ENCODE results near the gene KIF13A. TPM values are rescaled to one million over a fixed set of nuclear protein-coding genes. Genes with fewer than 3 reads are reported as not detected.
A peak's percentile ranks its signal among the peaks of the same experiment; 100 is the strongest.

The KIF13A gene
- total and polyA plus RNA-seq, 9 of the 15 experiments (the other 6 are each of a cell fraction or from before 2014, with no cell fraction given) = 3.6 to 44.3 (median 29.7) TPM

DNA sequence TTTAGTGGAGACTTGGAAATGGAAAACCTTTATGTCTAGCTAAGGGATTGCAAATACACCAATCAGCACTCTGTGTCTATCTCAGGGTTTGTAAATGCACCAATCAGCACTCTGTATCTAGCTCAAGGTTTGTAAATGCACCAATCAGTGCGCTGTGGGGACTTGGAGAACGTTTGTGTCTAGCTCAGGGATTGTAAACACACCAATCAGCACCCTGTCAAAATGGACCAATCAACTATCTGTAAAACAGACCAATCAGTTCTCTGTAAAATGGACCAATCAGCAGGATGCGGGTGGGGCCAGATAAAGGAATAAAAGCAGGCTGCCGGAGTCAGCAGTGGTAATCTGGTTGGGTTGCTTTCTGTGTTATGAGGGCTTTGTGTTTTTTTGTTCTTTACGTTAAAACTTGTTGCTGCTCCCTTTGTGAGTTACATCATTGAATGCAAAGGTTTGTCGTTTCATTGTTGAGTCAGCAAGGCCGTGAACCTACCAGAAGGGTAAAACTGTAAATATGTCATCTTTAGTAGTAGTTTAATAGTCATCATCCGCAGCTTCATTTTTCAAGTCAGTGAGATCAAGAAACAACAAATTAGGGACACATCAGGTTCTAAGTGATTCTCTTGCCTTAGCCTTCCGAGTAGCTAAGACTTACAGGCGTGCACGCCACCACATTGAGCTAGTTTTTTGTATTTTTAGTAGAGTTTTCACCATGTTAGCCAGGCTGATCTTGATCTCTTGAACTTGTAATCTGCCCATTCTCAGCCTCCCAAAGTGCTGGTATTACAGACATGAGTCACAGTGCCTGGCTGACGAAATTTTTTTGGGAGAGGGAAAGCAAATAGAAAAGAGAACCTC is 258.0 kb downstream of the KIF13A start (continued):
- TF ChIP-seq, protein P1, sequence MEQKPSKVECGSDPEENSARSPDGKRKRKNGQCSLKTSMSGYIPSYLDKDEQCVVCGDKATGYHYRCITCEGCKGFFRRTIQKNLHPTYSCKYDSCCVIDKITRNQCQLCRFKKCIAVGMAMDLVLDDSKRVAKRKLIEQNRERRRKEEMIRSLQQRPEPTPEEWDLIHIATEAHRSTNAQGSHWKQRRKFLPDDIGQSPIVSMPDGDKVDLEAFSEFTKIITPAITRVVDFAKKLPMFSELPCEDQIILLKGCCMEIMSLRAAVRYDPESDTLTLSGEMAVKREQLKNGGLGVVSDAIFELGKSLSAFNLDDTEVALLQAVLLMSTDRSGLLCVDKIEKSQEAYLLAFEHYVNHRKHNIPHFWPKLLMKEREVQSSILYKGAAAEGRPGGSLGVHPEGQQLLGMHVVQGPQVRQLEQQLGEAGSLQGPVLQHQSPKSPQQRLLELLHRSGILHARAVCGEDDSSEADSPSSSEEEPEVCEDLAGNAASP (IDR thresholded peaks at IDR 0.05) = no peak
- TF ChIP-seq RBM15 (IDR thresholded peaks at IDR 0.05; ENCODE audit: insufficient read depth, low read length) (no peak), POU5F1 (IDR thresholded peaks at IDR 0.05; ENCODE audit: borderline replicate concordance, low read depth, low read length, partially characterized antibody) (no peak), SIN3B (IDR thresholded peaks at IDR 0.05; ENCODE audit: low read depth) (no peak), NR2C1 (IDR thresholded peaks at IDR 0.05) (no peak), NR2C1 (tag; IDR thresholded peaks at IDR 0.05) (no peak; the same call in 1 of the 2 replicates), SAP30 (IDR thresholded peaks at IDR 0.05; ENCODE audit: borderline replicate concordance, insufficient read depth, low read depth, low read length, poor library complexity, severe bottlenecking) (no peak), TGIF2 (CRISPR knock-in tag; IDR thresholded peaks at IDR 0.05) (no peak), U2AF1 (optimal IDR thresholded peaks at IDR 0.05; ENCODE audit: low read depth, low read length) (no peak), SIRT6 (IDR thresholded peaks at IDR 0.05; ENCODE audit: low read depth, low read length) (no peak), PTTG1 (tag; IDR thresholded peaks at IDR 0.05; ENCODE audit: low read depth) (no peak), BHLHE40 (IDR thresholded peaks at IDR 0.05; ENCODE audit: low read length) (no peak), SUPT5H (IDR thresholded peaks at IDR 0.05) (0 out of 2 replicates have a peak, but pooled peaks have one; percentile 29), RFX7 (CRISPR knock-in tag; IDR thresholded peaks at IDR 0.05) (no peak)
- TF ChIP-seq, protein P2, sequence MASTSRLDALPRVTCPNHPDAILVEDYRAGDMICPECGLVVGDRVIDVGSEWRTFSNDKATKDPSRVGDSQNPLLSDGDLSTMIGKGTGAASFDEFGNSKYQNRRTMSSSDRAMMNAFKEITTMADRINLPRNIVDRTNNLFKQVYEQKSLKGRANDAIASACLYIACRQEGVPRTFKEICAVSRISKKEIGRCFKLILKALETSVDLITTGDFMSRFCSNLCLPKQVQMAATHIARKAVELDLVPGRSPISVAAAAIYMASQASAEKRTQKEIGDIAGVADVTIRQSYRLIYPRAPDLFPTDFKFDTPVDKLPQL (IDR thresholded peaks at IDR 0.05; ENCODE audit: extremely low read depth, insufficient read length) = no peak
- TF ChIP-seq, protein P3, sequence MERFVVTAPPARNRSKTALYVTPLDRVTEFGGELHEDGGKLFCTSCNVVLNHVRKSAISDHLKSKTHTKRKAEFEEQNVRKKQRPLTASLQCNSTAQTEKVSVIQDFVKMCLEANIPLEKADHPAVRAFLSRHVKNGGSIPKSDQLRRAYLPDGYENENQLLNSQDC (CRISPR knock-in tag; IDR thresholded peaks at IDR 0.05) = no peak
- TF ChIP-seq, protein P4, sequence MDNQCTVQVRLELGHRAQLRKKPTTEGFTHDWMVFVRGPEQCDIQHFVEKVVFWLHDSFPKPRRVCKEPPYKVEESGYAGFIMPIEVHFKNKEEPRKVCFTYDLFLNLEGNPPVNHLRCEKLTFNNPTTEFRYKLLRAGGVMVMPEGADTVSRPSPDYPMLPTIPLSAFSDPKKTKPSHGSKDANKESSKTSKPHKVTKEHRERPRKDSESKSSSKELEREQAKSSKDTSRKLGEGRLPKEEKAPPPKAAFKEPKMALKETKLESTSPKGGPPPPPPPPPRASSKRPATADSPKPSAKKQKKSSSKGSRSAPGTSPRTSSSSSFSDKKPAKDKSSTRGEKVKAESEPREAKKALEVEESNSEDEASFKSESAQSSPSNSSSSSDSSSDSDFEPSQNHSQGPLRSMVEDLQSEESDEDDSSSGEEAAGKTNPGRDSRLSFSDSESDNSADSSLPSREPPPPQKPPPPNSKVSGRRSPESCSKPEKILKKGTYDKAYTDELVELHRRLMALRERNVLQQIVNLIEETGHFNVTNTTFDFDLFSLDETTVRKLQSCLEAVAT (IDR thresholded peaks at IDR 0.05) = no peak
- TF ChIP-seq, protein P5, sequence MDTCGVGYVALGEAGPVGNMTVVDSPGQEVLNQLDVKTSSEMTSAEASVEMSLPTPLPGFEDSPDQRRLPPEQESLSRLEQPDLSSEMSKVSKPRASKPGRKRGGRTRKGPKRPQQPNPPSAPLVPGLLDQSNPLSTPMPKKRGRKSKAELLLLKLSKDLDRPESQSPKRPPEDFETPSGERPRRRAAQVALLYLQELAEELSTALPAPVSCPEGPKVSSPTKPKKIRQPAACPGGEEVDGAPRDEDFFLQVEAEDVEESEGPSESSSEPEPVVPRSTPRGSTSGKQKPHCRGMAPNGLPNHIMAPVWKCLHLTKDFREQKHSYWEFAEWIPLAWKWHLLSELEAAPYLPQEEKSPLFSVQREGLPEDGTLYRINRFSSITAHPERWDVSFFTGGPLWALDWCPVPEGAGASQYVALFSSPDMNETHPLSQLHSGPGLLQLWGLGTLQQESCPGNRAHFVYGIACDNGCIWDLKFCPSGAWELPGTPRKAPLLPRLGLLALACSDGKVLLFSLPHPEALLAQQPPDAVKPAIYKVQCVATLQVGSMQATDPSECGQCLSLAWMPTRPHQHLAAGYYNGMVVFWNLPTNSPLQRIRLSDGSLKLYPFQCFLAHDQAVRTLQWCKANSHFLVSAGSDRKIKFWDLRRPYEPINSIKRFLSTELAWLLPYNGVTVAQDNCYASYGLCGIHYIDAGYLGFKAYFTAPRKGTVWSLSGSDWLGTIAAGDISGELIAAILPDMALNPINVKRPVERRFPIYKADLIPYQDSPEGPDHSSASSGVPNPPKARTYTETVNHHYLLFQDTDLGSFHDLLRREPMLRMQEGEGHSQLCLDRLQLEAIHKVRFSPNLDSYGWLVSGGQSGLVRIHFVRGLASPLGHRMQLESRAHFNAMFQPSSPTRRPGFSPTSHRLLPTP (IDR thresholded peaks at IDR 0.05; ENCODE audit: borderline replicate concordance, extremely low read depth, insufficient read length) = no peak
- TF ChIP-seq, protein P6, sequence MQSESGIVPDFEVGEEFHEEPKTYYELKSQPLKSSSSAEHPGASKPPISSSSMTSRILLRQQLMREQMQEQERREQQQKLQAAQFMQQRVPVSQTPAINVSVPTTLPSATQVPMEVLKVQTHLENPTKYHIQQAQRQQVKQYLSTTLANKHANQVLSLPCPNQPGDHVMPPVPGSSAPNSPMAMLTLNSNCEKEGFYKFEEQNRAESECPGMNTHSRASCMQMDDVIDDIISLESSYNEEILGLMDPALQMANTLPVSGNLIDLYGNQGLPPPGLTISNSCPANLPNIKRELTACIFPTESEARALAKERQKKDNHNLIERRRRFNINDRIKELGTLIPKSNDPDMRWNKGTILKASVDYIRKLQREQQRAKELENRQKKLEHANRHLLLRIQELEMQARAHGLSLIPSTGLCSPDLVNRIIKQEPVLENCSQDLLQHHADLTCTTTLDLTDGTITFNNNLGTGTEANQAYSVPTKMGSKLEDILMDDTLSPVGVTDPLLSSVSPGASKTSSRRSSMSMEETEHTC (IDR thresholded peaks at IDR 0.05) = no peak
